ENCODE results near the gene DTX3L.
A peak's percentile ranks its signal among the peaks of the same experiment; 100 is the strongest.

Gene DTX3L

GRCh38 chr3:122590610-122591009 lies 26.5 kb downstream of the DTX3L start:
- DNase-seq: no peak
- intact Hi-C loops (cut with DNase I): no loop called here

- DNase-seq: no peak
- intact Hi-C loops (cut with DNase I): no loop called here
These were observed 29.9 kb downstream of the DTX3L start for GRCh38 chr3:122594025-122594424.

- no peak for DNase-seq
- intact Hi-C loops (cut with DNase I): no loop called here
These were observed 34.0 kb downstream of the DTX3L start for GRCh38 chr3:122598151-122598550.

- DNase-seq: no peak
- intact Hi-C loops (cut with DNase I): no loop called here
These were observed 34.4 kb downstream of the DTX3L start for GRCh38 chr3:122598556-122598955.

- intact Hi-C loops (cut with DNase I): no loop called here
- peak in 6 of 42 donors; percentile 7 to 50 (median 18) for DNase-seq
These were observed 38.0 kb downstream of the DTX3L start for GRCh38 chr3:122602011-122602710.

- no peak for DNase-seq
- intact Hi-C loops (cut with DNase I): no loop called here
These were observed 38.9 kb downstream of the DTX3L start for GRCh38 chr3:122603056-122603455.

GRCh38 chr3:122606330-122606729 lies 42.2 kb downstream of the DTX3L start:
- no peak for DNase-seq

GRCh38 chr3:122608916-122609315 lies 44.8 kb downstream of the DTX3L start:
- DNase-seq: no peak
- intact Hi-C loops (cut with DNase I): no loop called here

More at GRCh38 chr3:122606330-122606729, 42.2 kb downstream of the DTX3L start:
- intact Hi-C loops (cut with DNase I): no loop called here

- no peak for DNase-seq
- intact Hi-C loops (cut with DNase I): no loop called here
These were observed 45.8 kb downstream of the DTX3L start for GRCh38 chr3:122609798-122610559.

GRCh38 chr3:122612696-122613095 lies 48.6 kb downstream of the DTX3L start:
- no peak for DNase-seq
- intact Hi-C loops (cut with DNase I): no loop called here

- intact Hi-C loops (cut with DNase I): no loop called here
- DNase-seq: no peak
These were observed 51.2 kb downstream of the DTX3L start for GRCh38 chr3:122615303-122615702.

GRCh38 chr3:122618614-122619013 lies 54.5 kb downstream of the DTX3L start:
- intact Hi-C loops (cut with DNase I): no loop called here
- no peak for DNase-seq

GRCh38 chr3:122619040-122619439 lies 54.9 kb downstream of the DTX3L start:
- no peak for DNase-seq
- intact Hi-C loops (cut with DNase I): no loop called here

- intact Hi-C loops (cut with DNase I): no loop called here
- no peak for DNase-seq
These were observed 56.3 kb downstream of the DTX3L start for GRCh38 chr3:122620399-122620798.

- intact Hi-C loops (cut with DNase I): no loop called here
- no peak for DNase-seq
These were observed 57.0 kb downstream of the DTX3L start for GRCh38 chr3:122621112-122621511.

- DNase-seq: no peak
- intact Hi-C loops (cut with DNase I): no loop called here
These were observed 59.1 kb downstream of the DTX3L start for GRCh38 chr3:122623031-122623829.

Data from head of caudate nucleus (tissue), 42 donors.